Measurements from ENCODE around the gene ELF4.

Gene ELF4

GRCh38 chrX:130082244-130083106 is 27.8 kb downstream of the ELF4 start:
- POLR2A ChIA-PET, result interaction anchor here (0.5 to 0.8 kb wide), 2 partner anchors 21 to 119 kb away, joined by 5 to 6 read pairs; no protein-coding TSS in a partner anchor
- peak; percentile 34 for TF ChIP-seq CTCF (IDR thresholded peaks at IDR 0.05; ENCODE audit: control extremely low read depth, extremely low read depth, low read depth, missing control alignments)
- peak; percentile 74 for DNase-seq (ENCODE audit: extremely low spot score)

GRCh38 chrX:130081421-130082045 is 28.8 kb downstream of the ELF4 start:
- POLR2A ChIA-PET, result no interaction called here
- no peak for DNase-seq (ENCODE audit: extremely low spot score)
- TF ChIP-seq CTCF (IDR thresholded peaks at IDR 0.05; ENCODE audit: control extremely low read depth, extremely low read depth, low read depth, missing control alignments), result no peak
- CTCF ChIA-PET, result interaction anchor here (0.7 to 7.9 kb wide), 8 partner anchors 13 to 114 kb away, joined by 3 to 92 read pairs (median 18); partner anchors contain the start of gene ELF4

More at GRCh38 chrX:130082244-130083106, 27.8 kb downstream of the ELF4 start:
- CTCF ChIA-PET, result interaction anchor here (0.9 to 7.9 kb wide), 4 partner anchors 22 to 108 kb away, joined by 3 to 92 read pairs (median 30); no protein-coding TSS in a partner anchor

- CTCF ChIA-PET, result interaction anchor here (1.0 to 7.9 kb wide), 24 partner anchors 8 to 471 kb away, joined by 3 to 92 read pairs (median 5); partner anchors contain the start of gene ELF4
- TF ChIP-seq CTCF (IDR thresholded peaks at IDR 0.05; ENCODE audit: control extremely low read depth, extremely low read depth, low read depth, missing control alignments), result no peak
- POLR2A ChIA-PET, result no interaction called here
- no peak for DNase-seq (ENCODE audit: extremely low spot score)
Measured at GRCh38 chrX:130080791-130081367, 29.4 kb downstream of the ELF4 start.

- peak; percentile 56 for DNase-seq (ENCODE audit: extremely low spot score)
- ChIA-PET POLR2A (no interaction called here), CTCF (interaction anchor here (0.8 to 7.9 kb wide), 35 partner anchors 9 to 470 kb away, joined by 3 to 92 read pairs (median 4); partner anchors contain the start of gene ELF4)
- peak; percentile 69 for TF ChIP-seq CTCF (IDR thresholded peaks at IDR 0.05; ENCODE audit: control extremely low read depth, extremely low read depth, low read depth, missing control alignments)
Measured at GRCh38 chrX:130079824-130080406, 30.4 kb downstream of the ELF4 start.

GRCh38 chrX:130075777-130076176 is 34.5 kb downstream of the ELF4 start:
- ChIA-PET POLR2A (no interaction called here), CTCF (interaction anchor here (2.7 to 7.9 kb wide), 2 partner anchors 43 to 116 kb away, joined by 11 to 92 read pairs; no protein-coding TSS in a partner anchor)
- DNase-seq (ENCODE audit: extremely low spot score), result no peak
- TF ChIP-seq CTCF (IDR thresholded peaks at IDR 0.05; ENCODE audit: control extremely low read depth, extremely low read depth, low read depth, missing control alignments), result no peak

- no peak for TF ChIP-seq CTCF (IDR thresholded peaks at IDR 0.05; ENCODE audit: control extremely low read depth, extremely low read depth, low read depth, missing control alignments)
- no peak for DNase-seq (ENCODE audit: extremely low spot score)
- POLR2A ChIA-PET, result no interaction called here
- CTCF ChIA-PET, result interaction anchor here (1.7 kb wide), 1 partner anchor 11 kb away, joined by 4 read pairs; no protein-coding TSS in a partner anchor
Measured at GRCh38 chrX:130072345-130072740, 38.0 kb downstream of the ELF4 start.

Data from GM10248 (cell line).